GM23338 (cell line): ENCODE results near the gene KLK13.

ENCODE experiments used
- CREB1 ChIP-seq: fragments of 250-450 bp; sonication (Bioruptor Pico); IDR thresholded peaks from 2 replicates; pipeline ENCODE4 v1.5.0; 2020; ENCODE audit warnings: low read depth, mild to moderate bottlenecking, moderate library complexity
- EZH2 ChIP-seq: fragments of 200-600 bp; sonication (generic); IDR thresholded peaks from one replicate; pipeline ENCODE4 v1.8.0; 2017; ENCODE audit warnings: antibody characterized with exemption, mild to moderate bottlenecking, low read depth; ENCODE audit not compliant: unreplicated experiment
- EZH2phosphoT487 ChIP-seq: fragments of 200-600 bp; sonication (generic); IDR thresholded peaks from one replicate; pipeline ENCODE4 v1.8.1; 2018; ENCODE audit warnings: antibody characterized with exemption; ENCODE audit not compliant: unreplicated experiment
- JUNB ChIP-seq: IDR thresholded peaks from one replicate; pipeline ENCODE4 v1.6.1; 2016; ENCODE audit warnings: antibody characterized with exemption; ENCODE audit not compliant: unreplicated experiment
- NANOG ChIP-seq: IDR thresholded peaks from 2 replicates; pipeline ENCODE4 v1.6.1; 2016; ENCODE audit warnings: antibody characterized with exemption, borderline replicate concordance
- POLR2AphosphoS5 ChIP-seq: IDR thresholded peaks from 2 replicates; pipeline ENCODE4 v1.6.1; 2016; ENCODE audit warnings: antibody characterized with exemption, low read depth
- STAT1 ChIP-seq: IDR thresholded peaks from one replicate; pipeline ENCODE4 v1.6.1; 2016; ENCODE audit warnings: antibody characterized with exemption; ENCODE audit not compliant: unreplicated experiment
- ZNF114 ChIP-seq: fragments of 250-450 bp; sonication (Bioruptor Pico); IDR thresholded peaks from 2 replicates; pipeline ENCODE4 v1.5.0; 2020; ENCODE audit warnings: mild to moderate bottlenecking, moderate library complexity
- TF ChIP-seq, protein P1 (sequence below), 2 experiments: fragments of 200-600 bp in 1 of 2; sonication (generic) in 1 of 2; conservative IDR thresholded peaks; 2 replicates each; pipeline versions ENCODE4 v1.5.1 to v1.6.1; 2016 to 2017; ENCODE audit warnings: antibody characterized with exemption in 2 of 2, low read depth in 2 of 2, mild to moderate bottlenecking in 2 of 2, moderate library complexity in 1 of 2
- TF ChIP-seq, protein P2 (sequence below): IDR thresholded peaks from one replicate; pipeline ENCODE4 v1.6.1; 2018; ENCODE audit warnings: antibody characterized with exemption; ENCODE audit not compliant: unreplicated experiment
- TF ChIP-seq, protein P3 (sequence below): fragments of 250-450 bp; sonication (Bioruptor Pico); IDR thresholded peaks from 2 replicates; pipeline ENCODE4 v1.5.0; 2020; ENCODE audit warnings: mild to moderate bottlenecking, moderate library complexity
- TF ChIP-seq, protein P4 (sequence below): IDR thresholded peaks from 2 replicates; pipeline ENCODE4 v1.6.1; 2016; ENCODE audit warnings: antibody characterized with exemption

DNA sequence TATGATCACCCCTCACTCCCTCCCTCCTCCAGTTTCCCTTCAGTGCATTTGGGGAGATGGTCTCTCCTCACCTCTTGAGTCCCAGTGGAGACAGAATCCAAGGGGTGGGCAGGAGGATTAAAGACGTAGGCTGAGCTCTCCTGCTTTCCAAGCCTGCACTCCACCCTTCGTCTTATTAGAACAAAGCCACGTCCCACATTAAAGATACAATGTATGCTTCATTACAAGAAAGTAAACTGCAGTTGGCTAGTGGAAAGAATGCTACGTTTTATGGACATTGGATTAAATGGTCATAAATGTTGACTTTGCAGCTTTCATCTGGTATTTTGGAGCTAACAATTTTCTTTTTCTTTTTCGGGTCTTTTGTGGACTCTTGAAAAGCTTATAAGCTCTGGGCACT is 37.0 kb downstream of the KLK13 start:
- TF ChIP-seq, protein P1, sequence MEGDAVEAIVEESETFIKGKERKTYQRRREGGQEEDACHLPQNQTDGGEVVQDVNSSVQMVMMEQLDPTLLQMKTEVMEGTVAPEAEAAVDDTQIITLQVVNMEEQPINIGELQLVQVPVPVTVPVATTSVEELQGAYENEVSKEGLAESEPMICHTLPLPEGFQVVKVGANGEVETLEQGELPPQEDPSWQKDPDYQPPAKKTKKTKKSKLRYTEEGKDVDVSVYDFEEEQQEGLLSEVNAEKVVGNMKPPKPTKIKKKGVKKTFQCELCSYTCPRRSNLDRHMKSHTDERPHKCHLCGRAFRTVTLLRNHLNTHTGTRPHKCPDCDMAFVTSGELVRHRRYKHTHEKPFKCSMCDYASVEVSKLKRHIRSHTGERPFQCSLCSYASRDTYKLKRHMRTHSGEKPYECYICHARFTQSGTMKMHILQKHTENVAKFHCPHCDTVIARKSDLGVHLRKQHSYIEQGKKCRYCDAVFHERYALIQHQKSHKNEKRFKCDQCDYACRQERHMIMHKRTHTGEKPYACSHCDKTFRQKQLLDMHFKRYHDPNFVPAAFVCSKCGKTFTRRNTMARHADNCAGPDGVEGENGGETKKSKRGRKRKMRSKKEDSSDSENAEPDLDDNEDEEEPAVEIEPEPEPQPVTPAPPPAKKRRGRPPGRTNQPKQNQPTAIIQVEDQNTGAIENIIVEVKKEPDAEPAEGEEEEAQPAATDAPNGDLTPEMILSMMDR (conservative IDR thresholded peaks at IDR 0.05; ENCODE audit: low read depth in 2 of 2): no peak
- no peak for TF ChIP-seq EZH2
- no peak for TF ChIP-seq EZH2phosphoT487
- TF ChIP-seq POLR2AphosphoS5: no peak
- no peak for TF ChIP-seq ZNF114
- TF ChIP-seq STAT1: no peak
- TF ChIP-seq, protein P2, sequence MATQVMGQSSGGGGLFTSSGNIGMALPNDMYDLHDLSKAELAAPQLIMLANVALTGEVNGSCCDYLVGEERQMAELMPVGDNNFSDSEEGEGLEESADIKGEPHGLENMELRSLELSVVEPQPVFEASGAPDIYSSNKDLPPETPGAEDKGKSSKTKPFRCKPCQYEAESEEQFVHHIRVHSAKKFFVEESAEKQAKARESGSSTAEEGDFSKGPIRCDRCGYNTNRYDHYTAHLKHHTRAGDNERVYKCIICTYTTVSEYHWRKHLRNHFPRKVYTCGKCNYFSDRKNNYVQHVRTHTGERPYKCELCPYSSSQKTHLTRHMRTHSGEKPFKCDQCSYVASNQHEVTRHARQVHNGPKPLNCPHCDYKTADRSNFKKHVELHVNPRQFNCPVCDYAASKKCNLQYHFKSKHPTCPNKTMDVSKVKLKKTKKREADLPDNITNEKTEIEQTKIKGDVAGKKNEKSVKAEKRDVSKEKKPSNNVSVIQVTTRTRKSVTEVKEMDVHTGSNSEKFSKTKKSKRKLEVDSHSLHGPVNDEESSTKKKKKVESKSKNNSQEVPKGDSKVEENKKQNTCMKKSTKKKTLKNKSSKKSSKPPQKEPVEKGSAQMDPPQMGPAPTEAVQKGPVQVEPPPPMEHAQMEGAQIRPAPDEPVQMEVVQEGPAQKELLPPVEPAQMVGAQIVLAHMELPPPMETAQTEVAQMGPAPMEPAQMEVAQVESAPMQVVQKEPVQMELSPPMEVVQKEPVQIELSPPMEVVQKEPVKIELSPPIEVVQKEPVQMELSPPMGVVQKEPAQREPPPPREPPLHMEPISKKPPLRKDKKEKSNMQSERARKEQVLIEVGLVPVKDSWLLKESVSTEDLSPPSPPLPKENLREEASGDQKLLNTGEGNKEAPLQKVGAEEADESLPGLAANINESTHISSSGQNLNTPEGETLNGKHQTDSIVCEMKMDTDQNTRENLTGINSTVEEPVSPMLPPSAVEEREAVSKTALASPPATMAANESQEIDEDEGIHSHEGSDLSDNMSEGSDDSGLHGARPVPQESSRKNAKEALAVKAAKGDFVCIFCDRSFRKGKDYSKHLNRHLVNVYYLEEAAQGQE: no peak
- no peak for TF ChIP-seq CREB1 (CRISPR knock-in tag)
- no peak for TF ChIP-seq NANOG
- TF ChIP-seq, protein P3, sequence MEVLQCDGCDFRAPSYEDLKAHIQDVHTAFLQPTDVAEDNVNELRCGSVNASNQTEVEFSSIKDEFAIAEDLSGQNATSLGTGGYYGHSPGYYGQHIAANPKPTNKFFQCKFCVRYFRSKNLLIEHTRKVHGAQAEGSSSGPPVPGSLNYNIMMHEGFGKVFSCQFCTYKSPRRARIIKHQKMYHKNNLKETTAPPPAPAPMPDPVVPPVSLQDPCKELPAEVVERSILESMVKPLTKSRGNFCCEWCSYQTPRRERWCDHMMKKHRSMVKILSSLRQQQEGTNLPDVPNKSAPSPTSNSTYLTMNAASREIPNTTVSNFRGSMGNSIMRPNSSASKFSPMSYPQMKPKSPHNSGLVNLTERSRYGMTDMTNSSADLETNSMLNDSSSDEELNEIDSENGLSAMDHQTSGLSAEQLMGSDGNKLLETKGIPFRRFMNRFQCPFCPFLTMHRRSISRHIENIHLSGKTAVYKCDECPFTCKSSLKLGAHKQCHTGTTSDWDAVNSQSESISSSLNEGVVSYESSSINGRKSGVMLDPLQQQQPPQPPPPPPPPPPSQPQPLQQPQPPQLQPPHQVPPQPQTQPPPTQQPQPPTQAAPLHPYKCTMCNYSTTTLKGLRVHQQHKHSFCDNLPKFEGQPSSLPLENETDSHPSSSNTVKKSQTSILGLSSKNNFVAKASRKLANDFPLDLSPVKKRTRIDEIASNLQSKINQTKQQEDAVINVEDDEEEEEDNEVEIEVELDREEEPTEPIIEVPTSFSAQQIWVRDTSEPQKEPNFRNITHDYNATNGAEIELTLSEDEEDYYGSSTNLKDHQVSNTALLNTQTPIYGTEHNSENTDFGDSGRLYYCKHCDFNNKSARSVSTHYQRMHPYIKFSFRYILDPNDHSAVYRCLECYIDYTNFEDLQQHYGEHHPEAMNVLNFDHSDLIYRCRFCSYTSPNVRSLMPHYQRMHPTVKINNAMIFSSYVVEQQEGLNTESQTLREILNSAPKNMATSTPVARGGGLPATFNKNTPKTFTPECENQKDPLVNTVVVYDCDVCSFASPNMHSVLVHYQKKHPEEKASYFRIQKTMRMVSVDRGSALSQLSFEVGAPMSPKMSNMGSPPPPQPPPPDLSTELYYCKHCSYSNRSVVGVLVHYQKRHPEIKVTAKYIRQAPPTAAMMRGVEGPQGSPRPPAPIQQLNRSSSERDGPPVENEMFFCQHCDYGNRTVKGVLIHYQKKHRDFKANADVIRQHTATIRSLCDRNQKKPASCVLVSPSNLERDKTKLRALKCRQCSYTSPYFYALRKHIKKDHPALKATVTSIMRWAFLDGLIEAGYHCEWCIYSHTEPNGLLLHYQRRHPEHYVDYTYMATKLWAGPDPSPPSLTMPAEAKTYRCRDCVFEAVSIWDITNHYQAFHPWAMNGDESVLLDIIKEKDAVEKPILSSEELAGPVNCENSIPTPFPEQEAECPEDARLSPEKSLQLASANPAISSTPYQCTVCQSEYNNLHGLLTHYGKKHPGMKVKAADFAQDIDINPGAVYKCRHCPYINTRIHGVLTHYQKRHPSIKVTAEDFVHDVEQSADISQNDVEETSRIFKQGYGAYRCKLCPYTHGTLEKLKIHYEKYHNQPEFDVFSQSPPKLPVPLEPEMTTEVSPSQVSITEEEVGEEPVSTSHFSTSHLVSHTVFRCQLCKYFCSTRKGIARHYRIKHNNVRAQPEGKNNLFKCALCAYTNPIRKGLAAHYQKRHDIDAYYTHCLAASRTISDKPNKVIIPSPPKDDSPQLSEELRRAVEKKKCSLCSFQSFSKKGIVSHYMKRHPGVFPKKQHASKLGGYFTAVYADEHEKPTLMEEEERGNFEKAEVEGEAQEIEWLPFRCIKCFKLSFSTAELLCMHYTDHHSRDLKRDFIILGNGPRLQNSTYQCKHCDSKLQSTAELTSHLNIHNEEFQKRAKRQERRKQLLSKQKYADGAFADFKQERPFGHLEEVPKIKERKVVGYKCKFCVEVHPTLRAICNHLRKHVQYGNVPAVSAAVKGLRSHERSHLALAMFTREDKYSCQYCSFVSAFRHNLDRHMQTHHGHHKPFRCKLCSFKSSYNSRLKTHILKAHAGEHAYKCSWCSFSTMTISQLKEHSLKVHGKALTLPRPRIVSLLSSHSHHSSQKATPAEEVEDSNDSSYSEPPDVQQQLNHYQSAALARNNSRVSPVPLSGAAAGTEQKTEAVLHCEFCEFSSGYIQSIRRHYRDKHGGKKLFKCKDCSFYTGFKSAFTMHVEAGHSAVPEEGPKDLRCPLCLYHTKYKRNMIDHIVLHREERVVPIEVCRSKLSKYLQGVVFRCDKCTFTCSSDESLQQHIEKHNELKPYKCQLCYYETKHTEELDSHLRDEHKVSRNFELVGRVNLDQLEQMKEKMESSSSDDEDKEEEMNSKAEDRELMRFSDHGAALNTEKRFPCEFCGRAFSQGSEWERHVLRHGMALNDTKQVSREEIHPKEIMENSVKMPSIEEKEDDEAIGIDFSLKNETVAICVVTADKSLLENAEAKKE: no peak
- TF ChIP-seq JUNB: no peak
- TF ChIP-seq, protein P4, sequence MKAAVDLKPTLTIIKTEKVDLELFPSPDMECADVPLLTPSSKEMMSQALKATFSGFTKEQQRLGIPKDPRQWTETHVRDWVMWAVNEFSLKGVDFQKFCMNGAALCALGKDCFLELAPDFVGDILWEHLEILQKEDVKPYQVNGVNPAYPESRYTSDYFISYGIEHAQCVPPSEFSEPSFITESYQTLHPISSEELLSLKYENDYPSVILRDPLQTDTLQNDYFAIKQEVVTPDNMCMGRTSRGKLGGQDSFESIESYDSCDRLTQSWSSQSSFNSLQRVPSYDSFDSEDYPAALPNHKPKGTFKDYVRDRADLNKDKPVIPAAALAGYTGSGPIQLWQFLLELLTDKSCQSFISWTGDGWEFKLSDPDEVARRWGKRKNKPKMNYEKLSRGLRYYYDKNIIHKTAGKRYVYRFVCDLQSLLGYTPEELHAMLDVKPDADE: no peak
